NB4 (cell line): ENCODE results near the gene ZSWIM1.

Experiments
- CTCF ChIP-seq: IDR thresholded peaks from one replicate; pipeline ENCODE4 v1.5.1; 2012; ENCODE audit warnings: low read depth, low read length
- POLR2A ChIP-seq: IDR thresholded peaks from 2 replicates; pipeline ENCODE4 v1.6.1; 2011; ENCODE audit warnings: mild to moderate bottlenecking; ENCODE audit not compliant: insufficient read length; ENCODE audit errors: extremely low read depth

GRCh38 chr20:45833030-45833882, 47.8 kb upstream of the ZSWIM1 start, which contains the start of gene SNX21:
- TF ChIP-seq CTCF: no peak
- no peak for TF ChIP-seq POLR2A
